Uterus (tissue), 4 donors: ENCODE results near the gene RASSF4. TPM values are rescaled to one million over a fixed set of nuclear protein-coding genes. Genes with fewer than 3 reads are reported as not detected.

Experiments used
- DNase-seq, 2 donors: peaks; one replicate each; pipeline ENCODE4 v3.0.0-alpha.2; 2019 to 2020
- H3K27ac ChIP-seq, 2 donors: fragments of 200-600 bp; sonication (generic); 1 replicate in 1 of 2; 2 replicates in 1 of 2; pipeline ENCODE4 v1.5.1; 2016 to 2018
- H3K27me3 ChIP-seq, 2 donors: fragments of 200-600 bp; sonication (generic); one replicate each; pipeline ENCODE4 v1.5.1; 2018 to 2019; ENCODE audit warnings: control low read depth in 1 of 2
- H3K36me3 ChIP-seq, 2 donors: fragments of 200-600 bp; sonication (generic); one replicate each; pipeline ENCODE4 v1.5.1; 2019; ENCODE audit warnings: control low read depth in 1 of 2
- H3K4me1 ChIP-seq, 2 donors: fragments of 200-600 bp; sonication (generic); one replicate each; pipeline ENCODE4 v1.5.1; 2018 to 2019; ENCODE audit warnings: control low read depth in 1 of 2
- H3K4me3 ChIP-seq, 2 donors: fragments of 200-600 bp; sonication (generic); 1 replicate in 1 of 2; 2 replicates in 1 of 2; pipeline ENCODE4 v1.5.1; 2018 to 2019; ENCODE audit warnings: mild to moderate bottlenecking in 1 of 2
- H3K9me3 ChIP-seq, 2 donors: fragments of 200-600 bp; sonication (generic); one replicate each; pipeline ENCODE4 v1.5.1; 2019; ENCODE audit warnings: control low read depth in 1 of 2
- POLR2A ChIP-seq, 2 donors: fragments of 450-650 bp; IDR thresholded peaks; one replicate each; pipeline ENCODE4 v1.6.1; 2016; ENCODE audit warnings: antibody characterized with exemption in 2 of 2, mild to moderate bottlenecking in 1 of 2, moderate library complexity in 1 of 2
- intact Hi-C: fragments of 100-400 bp; cut with DNase I; formaldehyde crosslinking; loops from one replicate; pipeline ENCODE4 v1.15.1; 2023; ENCODE audit warnings: low total_unique reads
- total RNA-seq, 4 donors: library from RNA; depleted of rRNA in 3 of 4; stranded (reverse); fragments of >200 nt in 3 of 4; gene quantifications; one replicate each; pipeline versions ENCODE4 v1.1.0 to v1.2.4, GENCODE V29; 2014 to 2023
- TF ChIP-seq, protein P1 (sequence below), 4 experiments: fragments of 200-600 bp in 2 of 4; fragments of 450-650 bp in 2 of 4; sonication (generic) in 2 of 4; IDR thresholded peaks; one replicate each; pipeline ENCODE4 v1.5.1; 2016 to 2019; ENCODE audit warnings: antibody characterized with exemption in 4 of 4, mild to moderate bottlenecking in 2 of 4, moderate library complexity in 1 of 4
- donor health status: DM: yes; HTN: yes; CAD: no.

Gene RASSF4
- total RNA-seq, 4 donors from 2014 or later, result 6.1 to 26.5 (median 8.2) TPM

DNA sequence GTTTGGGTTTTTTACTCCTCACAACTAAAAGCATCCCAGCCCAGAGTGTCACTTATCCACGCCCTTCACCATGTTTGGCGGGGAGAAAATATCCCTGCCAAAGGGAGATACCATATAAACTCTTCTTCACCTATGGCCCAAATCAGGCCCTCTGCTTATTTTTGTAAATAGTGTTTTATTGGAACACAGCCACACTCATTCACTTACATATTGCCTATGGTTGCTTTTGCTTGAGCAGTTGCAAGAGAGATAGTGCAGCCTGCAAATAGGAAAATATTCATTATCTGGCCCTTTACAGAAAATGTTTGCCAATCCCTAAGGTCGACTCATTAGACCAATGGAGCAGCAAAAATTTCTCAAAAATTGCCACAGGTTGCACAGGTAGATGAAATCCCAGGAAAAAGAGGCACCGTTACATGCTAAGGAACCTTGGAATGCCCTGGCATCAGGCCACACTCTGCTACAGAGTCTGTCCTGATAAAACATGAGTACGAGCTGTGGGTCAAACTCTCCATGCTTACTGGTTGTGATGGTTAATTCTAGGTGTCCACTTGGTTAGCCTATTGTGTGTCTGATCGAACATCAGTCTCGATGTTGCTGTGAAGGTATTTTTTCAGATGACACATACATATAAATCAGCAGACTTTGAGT is 7.9 kb upstream of the RASSF4 start:
- H3K4me3 ChIP-seq, result no peak overlapping the region
- DNase-seq, result no peak
- no peaks in the 10 kb centered on the region for H3K36me3 ChIP-seq
- intact Hi-C loops, result no loop called here
- TF ChIP-seq POLR2A (IDR thresholded peaks at IDR 0.05), result no peak
- TF ChIP-seq, protein P1, sequence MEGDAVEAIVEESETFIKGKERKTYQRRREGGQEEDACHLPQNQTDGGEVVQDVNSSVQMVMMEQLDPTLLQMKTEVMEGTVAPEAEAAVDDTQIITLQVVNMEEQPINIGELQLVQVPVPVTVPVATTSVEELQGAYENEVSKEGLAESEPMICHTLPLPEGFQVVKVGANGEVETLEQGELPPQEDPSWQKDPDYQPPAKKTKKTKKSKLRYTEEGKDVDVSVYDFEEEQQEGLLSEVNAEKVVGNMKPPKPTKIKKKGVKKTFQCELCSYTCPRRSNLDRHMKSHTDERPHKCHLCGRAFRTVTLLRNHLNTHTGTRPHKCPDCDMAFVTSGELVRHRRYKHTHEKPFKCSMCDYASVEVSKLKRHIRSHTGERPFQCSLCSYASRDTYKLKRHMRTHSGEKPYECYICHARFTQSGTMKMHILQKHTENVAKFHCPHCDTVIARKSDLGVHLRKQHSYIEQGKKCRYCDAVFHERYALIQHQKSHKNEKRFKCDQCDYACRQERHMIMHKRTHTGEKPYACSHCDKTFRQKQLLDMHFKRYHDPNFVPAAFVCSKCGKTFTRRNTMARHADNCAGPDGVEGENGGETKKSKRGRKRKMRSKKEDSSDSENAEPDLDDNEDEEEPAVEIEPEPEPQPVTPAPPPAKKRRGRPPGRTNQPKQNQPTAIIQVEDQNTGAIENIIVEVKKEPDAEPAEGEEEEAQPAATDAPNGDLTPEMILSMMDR (IDR thresholded peaks at IDR 0.05), result no peak
- no peak overlapping the region for H3K27ac ChIP-seq
- no peaks in the 10 kb centered on the region for H3K27me3 ChIP-seq
- H3K4me1 ChIP-seq, result no peaks in the 10 kb centered on the region
- no peaks in the 10 kb centered on the region for H3K9me3 ChIP-seq

DNA sequence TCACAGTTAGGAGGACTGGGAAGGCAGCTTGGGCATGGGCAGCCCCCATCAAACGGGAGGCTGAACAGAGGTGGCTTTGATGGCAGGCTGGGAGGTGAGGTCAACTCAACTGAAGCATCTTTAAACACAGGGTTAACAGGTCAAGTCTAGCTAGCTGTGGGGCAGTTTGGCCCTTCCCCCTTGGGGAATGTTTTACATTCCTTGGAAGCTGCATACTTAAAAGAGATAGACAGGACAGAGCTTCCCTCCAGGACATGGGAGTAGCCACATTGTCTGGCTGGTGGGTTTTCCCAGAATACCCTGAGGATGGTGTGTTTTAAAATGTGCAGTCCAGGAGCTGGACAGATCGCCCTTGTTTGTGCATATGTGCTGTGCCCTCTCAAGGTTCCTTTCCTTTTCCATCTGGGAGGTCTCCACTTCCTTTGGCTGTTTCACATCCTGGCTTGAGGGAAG is 6.8 kb upstream of the RASSF4 start:
- Histone ChIP-seq H3K4me1 (no peaks in the 10 kb centered on the region), H3K27ac (no peak overlapping the region), H3K9me3 (no peaks in the 10 kb centered on the region), H3K4me3 (no peak overlapping the region), H3K27me3 (no peaks in the 10 kb centered on the region), H3K36me3 (no peaks in the 10 kb centered on the region)
- DNase-seq, result no peak
- TF ChIP-seq, protein P1 (IDR thresholded peaks at IDR 0.05), result no peak
- no peak for TF ChIP-seq POLR2A (IDR thresholded peaks at IDR 0.05)
- intact Hi-C loops, result no loop called here

DNA sequence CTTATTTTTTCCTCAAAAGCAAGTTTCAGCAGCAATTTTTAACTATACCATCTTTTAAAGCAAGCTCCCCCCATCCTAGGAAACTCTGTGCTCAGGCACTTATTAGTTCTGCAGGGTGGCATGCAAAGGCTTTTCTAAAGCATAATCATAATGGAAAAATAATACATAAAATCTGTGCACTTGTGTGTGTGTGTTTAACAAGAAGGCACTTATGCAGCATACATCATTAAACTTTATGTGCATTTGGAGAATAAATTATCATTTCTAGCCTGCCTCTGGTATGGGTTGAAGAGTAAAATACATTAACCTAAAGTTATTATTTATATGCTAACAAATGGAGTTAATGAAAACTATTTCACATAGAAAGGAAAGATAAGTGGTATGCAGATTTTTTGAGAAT is 5.6 kb upstream of the RASSF4 start:
- H3K4me1 ChIP-seq, result no peaks in the 10 kb centered on the region
- intact Hi-C loops, result no loop called here
- H3K36me3 ChIP-seq, result no peaks in the 10 kb centered on the region
- DNase-seq, result no peak
- no peak overlapping the region for H3K27ac ChIP-seq
- H3K27me3 ChIP-seq, result no peaks in the 10 kb centered on the region
- H3K4me3 ChIP-seq, result no peak overlapping the region
- H3K9me3 ChIP-seq, result no peaks in the 10 kb centered on the region
- TF ChIP-seq, protein P1 (IDR thresholded peaks at IDR 0.05), result no peak
- TF ChIP-seq POLR2A (IDR thresholded peaks at IDR 0.05), result no peak

DNA sequence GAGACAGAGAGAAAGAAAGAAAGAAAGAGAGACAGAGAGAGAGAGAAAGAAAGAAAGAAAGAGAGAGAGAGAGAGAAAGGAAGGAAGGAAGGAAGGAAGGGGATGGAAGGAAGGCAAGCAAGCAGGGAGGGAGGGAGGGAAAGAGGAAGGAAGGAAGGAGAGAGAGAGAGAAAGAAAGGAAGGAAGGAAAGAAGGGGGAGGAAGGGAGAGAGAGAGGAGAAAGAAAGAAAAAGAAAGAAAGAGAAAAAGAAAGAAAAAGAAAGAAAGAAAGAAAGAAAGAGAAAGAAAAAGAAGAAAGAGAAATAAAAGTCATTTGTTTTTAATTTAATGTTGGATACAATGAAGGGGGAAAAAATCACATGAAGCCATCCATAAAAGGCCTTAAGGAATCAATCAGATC is 4.6 kb upstream of the RASSF4 start:
- peak overlapping the region; percentile 24 to 50 for H3K27ac ChIP-seq
- intact Hi-C loops, result no loop called here
- no peak for DNase-seq
- no peaks in the 10 kb centered on the region for H3K27me3 ChIP-seq
- no peak for TF ChIP-seq POLR2A (IDR thresholded peaks at IDR 0.05)
- TF ChIP-seq, protein P1 (IDR thresholded peaks at IDR 0.05), result no peak
- H3K36me3 ChIP-seq, result no peaks in the 10 kb centered on the region
- H3K4me3 ChIP-seq, result no peak overlapping the region
- peaks cover 0 to 2% of the 10 kb centered on the region in 2 donors for H3K4me1 ChIP-seq
- no peaks in the 10 kb centered on the region for H3K9me3 ChIP-seq

DNA sequence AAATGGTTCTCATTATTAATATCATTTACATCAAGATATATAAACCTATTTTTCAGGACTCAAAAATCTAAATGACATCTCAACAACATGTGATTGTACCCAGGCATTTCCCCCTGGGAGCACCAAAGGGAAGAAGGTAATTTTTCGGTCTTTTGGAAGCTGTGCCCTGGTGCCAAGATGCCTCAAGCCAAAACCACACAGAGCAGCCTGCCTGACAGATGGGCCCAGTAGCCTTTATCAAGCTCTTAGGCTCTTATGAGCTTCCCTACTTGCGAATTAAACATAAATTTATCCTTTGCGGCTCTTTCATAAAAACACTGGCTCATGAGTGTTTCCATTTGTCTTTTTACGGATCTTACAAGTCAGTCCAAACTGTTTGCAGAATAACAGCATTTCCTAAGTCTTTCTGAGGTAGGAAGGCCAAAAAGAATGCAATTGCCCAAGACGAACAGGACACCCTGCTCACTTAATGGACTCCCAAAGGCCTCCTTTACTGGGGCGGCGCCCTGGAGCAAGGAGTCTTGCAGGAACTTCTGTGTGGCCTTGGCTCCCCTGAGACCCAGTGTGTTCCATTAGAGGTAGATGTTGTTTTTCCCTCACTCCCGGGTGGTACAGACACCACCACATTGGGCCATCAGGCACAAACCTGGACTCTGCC is 4.1 kb upstream of the RASSF4 start:
- peaks cover 0 to 8% of the 10 kb centered on the region in 2 donors for H3K4me1 ChIP-seq

More for the DNA sequence above, 4.1 kb upstream of the RASSF4 start:
- no peak for TF ChIP-seq POLR2A (IDR thresholded peaks at IDR 0.05)
- TF ChIP-seq, protein P1 (IDR thresholded peaks at IDR 0.05), result no peak
- Histone ChIP-seq H3K4me3 (no peak overlapping the region), H3K36me3 (no peaks in the 10 kb centered on the region), H3K9me3 (no peaks in the 10 kb centered on the region), H3K27ac (peak overlapping the region; percentile 26 to 65), H3K27me3 (no peaks in the 10 kb centered on the region)
- intact Hi-C loops, result no loop called here
- DNase-seq, result peak; percentile 66 to 77
